ENCODE results near the gene TPMT.

GRCh38 chr6:18171871-18172270 is 17.0 kb upstream of the TPMT start:
- no peak for TF ChIP-seq CTCF (conservative IDR thresholded peaks at IDR 0.05; ENCODE audit: low read depth, low read length)
- TF ChIP-seq EZH2 (IDR thresholded peaks at IDR 0.05; ENCODE audit: low read length, unreplicated experiment): no peak
- TF ChIP-seq EZH2phosphoT487 (IDR thresholded peaks at IDR 0.05; ENCODE audit: borderline replicate concordance, low read length): no peak

All from PC-3 (cell line).